Measurements from ENCODE around the gene RNASE7. TPM values are rescaled to one million over a fixed set of nuclear protein-coding genes. Genes with fewer than 3 reads are reported as not detected.

RNASE7 gene
- polyA plus RNA-seq, 1 of the 3 experiments (the other 2 are of a cell fraction): not detected

- Histone ChIP-seq H3F3A (replicated peaks; ENCODE audit: insufficient read depth) (no peaks in the 10 kb centered on the region), H4K20me1 (ENCODE audit: insufficient read depth) (no peaks in the 10 kb centered on the region), H3K4me3 (ENCODE audit: low read depth in 2 of 2, low read length in 1 of 2) (no peak overlapping the region), H3K9ac (no peak overlapping the region), H3K27me3 (ENCODE audit: insufficient read depth) (peaks cover 24% of the 10 kb centered on the region; the same call in 1 of the 2 replicates), H3K79me2 (ENCODE audit: insufficient read depth) (no peaks in the 10 kb centered on the region), H3K27ac (ENCODE audit: low read depth in 2 of 2, low read length in 1 of 2) (no peak overlapping the region), H3K4me1 (ENCODE audit: control insufficient read depth in 1 of 2, insufficient read depth in 2 of 2, low read depth in 1 of 2, low read length in 1 of 2) (peaks cover 0 to 10% of the 10 kb centered on the region in 2 experiments; a peak in 1 of 4 replicates), H3K9me2 (no peaks in the 10 kb centered on the region), H3K9me3 (no peaks in the 10 kb centered on the region), H3K36me3 (replicated peaks in 1 of 2; ENCODE audit: control insufficient read depth in 1 of 2, insufficient read depth in 2 of 2, low read length in 1 of 2) (no peaks in the 10 kb centered on the region), H2AFZ (ENCODE audit: low read depth) (no peak overlapping the region), H3K4me2 (no peak overlapping the region)
- POLR2A ChIA-PET: no interaction called here
- no peak for DNase-seq
- 61% methylated on average over 3 of the region's 3 CpGs for WGBS (ENCODE audit: low lambda C conversion rate)
- CTCF ChIA-PET: interaction anchor here (1.1 to 4.9 kb wide), 6 partner anchors 12 to 487 kb away, joined by 4 to 43 read pairs (median 6); no protein-coding TSS in a partner anchor
- TF ChIP-seq, protein P1, sequence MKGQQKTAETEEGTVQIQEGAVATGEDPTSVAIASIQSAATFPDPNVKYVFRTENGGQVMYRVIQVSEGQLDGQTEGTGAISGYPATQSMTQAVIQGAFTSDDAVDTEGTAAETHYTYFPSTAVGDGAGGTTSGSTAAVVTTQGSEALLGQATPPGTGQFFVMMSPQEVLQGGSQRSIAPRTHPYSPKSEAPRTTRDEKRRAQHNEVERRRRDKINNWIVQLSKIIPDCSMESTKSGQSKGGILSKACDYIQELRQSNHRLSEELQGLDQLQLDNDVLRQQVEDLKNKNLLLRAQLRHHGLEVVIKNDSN (IDR thresholded peaks at IDR 0.05; ENCODE audit: borderline replicate concordance, low read depth): no peak
- TF ChIP-seq TAF1 (IDR thresholded peaks at IDR 0.05; ENCODE audit: borderline replicate concordance, low read depth, low read length) (no peak), GABPA (IDR thresholded peaks at IDR 0.05; ENCODE audit: low read depth) (no peak), CHD2 (IDR thresholded peaks at IDR 0.05; ENCODE audit: low read length, partially characterized antibody) (no peak), NFIC (IDR thresholded peaks at IDR 0.05; ENCODE audit: borderline replicate concordance) (no peak), SMC3 (IDR thresholded peaks at IDR 0.05; ENCODE audit: low read depth, low read length) (no peak)
- TF ChIP-seq, protein P2, sequence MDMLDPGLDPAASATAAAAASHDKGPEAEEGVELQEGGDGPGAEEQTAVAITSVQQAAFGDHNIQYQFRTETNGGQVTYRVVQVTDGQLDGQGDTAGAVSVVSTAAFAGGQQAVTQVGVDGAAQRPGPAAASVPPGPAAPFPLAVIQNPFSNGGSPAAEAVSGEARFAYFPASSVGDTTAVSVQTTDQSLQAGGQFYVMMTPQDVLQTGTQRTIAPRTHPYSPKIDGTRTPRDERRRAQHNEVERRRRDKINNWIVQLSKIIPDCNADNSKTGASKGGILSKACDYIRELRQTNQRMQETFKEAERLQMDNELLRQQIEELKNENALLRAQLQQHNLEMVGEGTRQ (IDR thresholded peaks at IDR 0.05; ENCODE audit: borderline replicate concordance, low read depth, low read length): no peak
Measured at GRCh38 chr14:21026988-21027315, 15.2 kb upstream of the RNASE7 start.

GRCh38 chr14:21029917-21030316, 12.2 kb upstream of the RNASE7 start, which contains the start of gene TPPP2:
TPPP2 (plus strand) TSS chr14:21030217; CDS start chr14:21030582, 365 bp downstream.
- WGBS (ENCODE audit: low lambda C conversion rate): 70% methylated on average over 5 of the region's 5 CpGs
- no peak within 1 kb of the TSS for H3K4me3 ChIP-seq (ENCODE audit: low read depth in 2 of 2, low read length in 1 of 2)
- no peak within 1 kb of the TSS for H2AFZ ChIP-seq (ENCODE audit: low read depth)
- H3K36me3 ChIP-seq (replicated peaks in 1 of 2; ENCODE audit: control insufficient read depth in 1 of 2, insufficient read depth in 2 of 2, low read length in 1 of 2): no peaks in the 10 kb centered on the region
- H4K20me1 ChIP-seq (ENCODE audit: insufficient read depth): no peaks in the 10 kb centered on the region
- H3F3A ChIP-seq (replicated peaks; ENCODE audit: insufficient read depth): no peaks in the 10 kb centered on the region
- peaks cover 0 to 3% of the 10 kb centered on the region in 2 experiments; a peak in 1 of 4 replicates for H3K4me1 ChIP-seq (ENCODE audit: control insufficient read depth in 1 of 2, insufficient read depth in 2 of 2, low read depth in 1 of 2, low read length in 1 of 2)
- H3K79me2 ChIP-seq (ENCODE audit: insufficient read depth): no peaks in the 10 kb centered on the region
- H3K9me2 ChIP-seq: no peaks in the 10 kb centered on the region
- TF ChIP-seq TCF12 (IDR thresholded peaks at IDR 0.05): no peak
- TF ChIP-seq, protein P3, sequence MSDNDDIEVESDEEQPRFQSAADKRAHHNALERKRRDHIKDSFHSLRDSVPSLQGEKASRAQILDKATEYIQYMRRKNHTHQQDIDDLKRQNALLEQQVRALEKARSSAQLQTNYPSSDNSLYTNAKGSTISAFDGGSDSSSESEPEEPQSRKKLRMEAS (IDR thresholded peaks at IDR 0.05; ENCODE audit: low read depth): no peak
- TF ChIP-seq CTCF (IDR thresholded peaks at IDR 0.05): no peak
- no peak for TF ChIP-seq NRF1 (IDR thresholded peaks at IDR 0.05; ENCODE audit: low read depth, low read length)
- no peak for TF ChIP-seq CHD2 (IDR thresholded peaks at IDR 0.05; ENCODE audit: low read length, partially characterized antibody)
- no peak for TF ChIP-seq NFIC (IDR thresholded peaks at IDR 0.05; ENCODE audit: borderline replicate concordance)
- TF ChIP-seq SMC3 (IDR thresholded peaks at IDR 0.05; ENCODE audit: low read depth, low read length): no peak
- no peak for TF ChIP-seq MXI1 (IDR thresholded peaks at IDR 0.05; ENCODE audit: low read depth, low read length)
- TF ChIP-seq FOXJ3 (CRISPR knock-in tag; IDR thresholded peaks at IDR 0.05): no peak
- TF ChIP-seq ELF1 (IDR thresholded peaks at IDR 0.05): no peak
- no peak for TF ChIP-seq RXRA (IDR thresholded peaks at IDR 0.05; ENCODE audit: borderline replicate concordance, low read depth)
- no peak for TF ChIP-seq ZBTB33 (IDR thresholded peaks at IDR 0.05; ENCODE audit: borderline replicate concordance, low read depth)
- ChIA-PET POLR2A (no interaction called here), CTCF (interaction anchor here (0.7 to 4.9 kb wide), 6 partner anchors 10 to 63 kb away, joined by 3 to 43 read pairs (median 4); no protein-coding TSS in a partner anchor)
- peaks cover 42% of the 10 kb centered on the region; the same call in 1 of the 2 replicates for H3K27me3 ChIP-seq (ENCODE audit: insufficient read depth)
- no peaks in the 10 kb centered on the region for H3K9me3 ChIP-seq
- no peak for DNase-seq
- H3K9ac ChIP-seq: no peak within 1 kb of the TSS
- no peak within 1 kb of the TSS for H3K4me2 ChIP-seq
- H3K27ac ChIP-seq (ENCODE audit: low read depth in 2 of 2, low read length in 1 of 2): no peak within 1 kb of the TSS
